ENCODE results near the gene EIF3L. TPM values are rescaled to one million over a fixed set of nuclear protein-coding genes. Genes with fewer than 3 reads are reported as not detected.

EIF3L gene
- total RNA-seq, 1 donor from 2014 or later, result 452 TPM

DNA sequence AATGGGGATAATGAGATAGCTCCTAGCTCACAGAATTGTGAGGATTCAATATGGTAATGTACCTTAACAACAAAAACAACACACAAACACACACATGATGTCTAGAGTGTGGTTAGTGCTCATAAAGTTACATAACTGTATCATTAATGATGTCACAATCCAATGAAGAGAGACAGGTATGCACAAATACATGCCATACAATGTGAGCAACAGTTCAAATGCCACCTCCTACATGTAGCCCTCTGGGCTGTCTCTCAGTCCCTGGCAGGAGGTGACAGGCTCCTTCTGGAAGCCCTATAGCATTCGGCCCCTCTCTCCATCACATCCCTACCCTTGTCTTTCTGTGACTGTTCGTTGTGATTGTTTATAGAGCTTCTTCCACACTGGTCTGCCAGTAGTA is 48.6 kb downstream of the EIF3L start:
- no peaks in the 10 kb centered on the region for H3K27me3 Mint-ChIP-seq (ENCODE audit: unreplicated experiment)
- no peak for DNase-seq (ENCODE audit: extremely low spot score, unreplicated experiment)
- H3K27ac Mint-ChIP-seq (ENCODE audit: unreplicated experiment), result peak overlapping the region; percentile 83
- peaks cover 44% of the 10 kb centered on the region for H3K4me1 Mint-ChIP-seq (ENCODE audit: unreplicated experiment)
- no peak for TF ChIP-seq CTCF (IDR thresholded peaks at IDR 0.05)
- H3K36me3 Mint-ChIP-seq (ENCODE audit: unreplicated experiment), result no peaks in the 10 kb centered on the region
- no peak overlapping the region for H3K4me3 Mint-ChIP-seq (ENCODE audit: unreplicated experiment)
- H3K9me3 Mint-ChIP-seq (ENCODE audit: unreplicated experiment), result no peaks in the 10 kb centered on the region

- Mint-ChIP-seq H3K4me1 (ENCODE audit: unreplicated experiment) (peaks cover 36% of the 10 kb centered on the region), H3K36me3 (ENCODE audit: unreplicated experiment) (no peaks in the 10 kb centered on the region), H3K27ac (ENCODE audit: unreplicated experiment) (peak overlapping the region; percentile 83), H3K9me3 (ENCODE audit: unreplicated experiment) (no peaks in the 10 kb centered on the region), H3K4me3 (ENCODE audit: unreplicated experiment) (no peak overlapping the region), H3K27me3 (ENCODE audit: unreplicated experiment) (no peaks in the 10 kb centered on the region)
- TF ChIP-seq CTCF (IDR thresholded peaks at IDR 0.05), result no peak
- DNase-seq (ENCODE audit: extremely low spot score, unreplicated experiment), result no peak
These were observed 49.4 kb downstream of the EIF3L start for GRCh38 chr22:37898441-37899181.

DNA sequence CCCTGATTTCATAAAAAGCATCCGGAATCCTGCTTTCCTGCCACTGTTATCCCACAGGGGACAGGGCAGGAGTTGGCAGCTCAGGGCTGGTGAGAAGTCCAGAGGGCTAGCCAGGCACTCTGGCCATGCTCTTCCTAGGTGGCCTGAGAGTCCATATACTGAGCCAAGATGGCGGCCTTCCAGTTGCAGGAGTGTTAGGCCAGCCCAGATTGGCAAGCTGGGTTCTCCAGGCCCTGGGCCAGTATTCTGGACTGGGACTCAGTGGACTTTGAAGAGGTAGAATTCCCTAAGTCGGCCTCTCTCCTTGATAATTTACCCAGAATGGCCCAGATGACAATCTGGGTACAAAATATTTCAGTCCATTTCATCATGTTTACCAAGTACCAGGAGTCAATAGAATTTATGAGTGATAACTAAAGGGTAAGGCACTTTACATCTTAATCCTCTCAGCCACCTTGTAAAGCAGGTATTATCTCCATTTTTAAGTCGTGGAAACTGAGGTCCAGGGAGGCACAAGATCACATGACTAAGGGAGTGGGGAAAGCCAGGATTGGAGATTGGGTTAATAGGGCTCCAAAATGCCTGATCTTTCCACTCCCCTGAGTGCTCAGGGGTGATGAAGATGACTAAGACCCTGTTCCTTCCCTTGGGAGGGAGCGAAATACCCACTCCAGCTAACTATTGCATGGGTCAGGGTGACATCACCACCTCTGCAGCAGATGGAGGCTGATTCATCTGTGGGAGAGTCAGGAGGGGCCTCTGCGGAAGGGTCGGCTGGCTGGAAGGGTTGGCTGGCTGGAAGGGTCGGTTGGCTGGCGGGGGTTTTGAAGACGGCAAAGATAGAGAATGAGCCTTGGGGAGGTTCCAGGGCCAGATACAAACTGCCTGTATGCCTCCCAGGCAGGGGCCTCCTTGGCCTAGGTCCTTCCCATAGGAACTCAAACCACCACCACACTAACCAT is 55.6 kb downstream of the EIF3L start:
- H3K4me3 Mint-ChIP-seq (ENCODE audit: unreplicated experiment), result peak overlapping the region; percentile 72
- peaks cover 38% of the 10 kb centered on the region for H3K4me1 Mint-ChIP-seq (ENCODE audit: unreplicated experiment)
- H3K9me3 Mint-ChIP-seq (ENCODE audit: unreplicated experiment), result no peaks in the 10 kb centered on the region
- H3K27me3 Mint-ChIP-seq (ENCODE audit: unreplicated experiment), result no peaks in the 10 kb centered on the region
- H3K36me3 Mint-ChIP-seq (ENCODE audit: unreplicated experiment), result no peaks in the 10 kb centered on the region
- no peak for DNase-seq (ENCODE audit: extremely low spot score, unreplicated experiment)
- H3K27ac Mint-ChIP-seq (ENCODE audit: unreplicated experiment), result peak overlapping the region; percentile 88
- TF ChIP-seq CTCF (IDR thresholded peaks at IDR 0.05), result no peak

DNA sequence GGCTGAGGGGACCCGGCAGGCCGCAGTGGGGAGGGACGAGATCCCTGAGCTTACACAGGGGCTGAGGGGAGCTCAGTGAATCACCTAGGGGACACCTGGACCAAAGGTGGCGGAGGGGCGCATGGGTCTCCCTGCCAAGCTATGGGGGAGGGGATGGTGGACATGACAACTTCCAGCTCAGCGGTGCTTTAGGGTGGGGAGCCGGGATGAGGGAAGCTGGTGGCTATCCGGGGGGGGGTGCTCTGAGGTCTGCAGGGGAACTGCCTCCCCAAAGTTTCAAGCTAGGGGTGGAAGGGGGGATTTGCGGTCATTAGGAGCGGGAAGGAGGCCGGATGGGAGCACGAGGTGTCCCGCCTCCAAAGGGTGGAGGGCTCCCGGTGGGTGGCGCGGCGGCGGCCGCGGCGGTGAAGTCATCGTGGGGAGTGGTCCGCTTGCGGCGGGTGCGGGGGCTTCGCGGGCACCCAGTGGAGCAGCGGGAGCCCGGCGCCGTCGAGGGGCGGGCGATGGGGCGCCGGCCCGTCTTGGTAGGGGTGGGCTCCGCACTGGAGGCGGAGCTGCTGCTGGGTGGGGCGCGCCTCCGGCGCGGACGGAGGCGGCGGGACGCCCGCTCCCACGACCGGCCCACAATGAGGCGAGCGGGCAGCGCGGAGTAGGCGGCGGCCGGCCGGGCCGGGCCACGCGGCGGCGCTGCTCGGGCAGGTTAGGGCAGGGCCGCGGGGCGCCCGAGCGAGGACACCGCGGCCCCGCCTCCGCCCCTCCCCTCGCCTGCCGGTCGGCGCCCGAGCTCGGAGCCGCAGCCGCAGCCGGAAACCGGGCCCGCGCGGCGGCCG is 56.5 kb downstream of the EIF3L start, which contains the start of gene MICALL1:
Gene MICALL1, plus strand, starts transcription at position 764 of the 830 bp plus-strand sequence. CDS start 126 bp downstream, outside the sequence.
- peak within 1 kb of the TSS; percentile 80 for H3K4me3 Mint-ChIP-seq (ENCODE audit: unreplicated experiment)
- H3K27ac Mint-ChIP-seq (ENCODE audit: unreplicated experiment), result peak within 1 kb of the TSS; percentile 88
- H3K9me3 Mint-ChIP-seq (ENCODE audit: unreplicated experiment), result no peaks in the 10 kb centered on the region
- no peaks in the 10 kb centered on the region for H3K36me3 Mint-ChIP-seq (ENCODE audit: unreplicated experiment)
- no peaks in the 10 kb centered on the region for H3K27me3 Mint-ChIP-seq (ENCODE audit: unreplicated experiment)
- H3K4me1 Mint-ChIP-seq (ENCODE audit: unreplicated experiment), result peaks cover 47% of the 10 kb centered on the region
- DNase-seq (ENCODE audit: extremely low spot score, unreplicated experiment), result no peak
- peak; percentile 42 for TF ChIP-seq CTCF (IDR thresholded peaks at IDR 0.05)

All from osteocyte (in vitro differentiated cells).